Measurements from ENCODE around the gene PHACTR3. TPM values are rescaled to one million over a fixed set of nuclear protein-coding genes. Genes with fewer than 3 reads are reported as not detected.

Gene PHACTR3
- total and polyA plus RNA-seq, 2 donors (not counting 1 experiment from before 2014, with no cell fraction given): not detected

DNA sequence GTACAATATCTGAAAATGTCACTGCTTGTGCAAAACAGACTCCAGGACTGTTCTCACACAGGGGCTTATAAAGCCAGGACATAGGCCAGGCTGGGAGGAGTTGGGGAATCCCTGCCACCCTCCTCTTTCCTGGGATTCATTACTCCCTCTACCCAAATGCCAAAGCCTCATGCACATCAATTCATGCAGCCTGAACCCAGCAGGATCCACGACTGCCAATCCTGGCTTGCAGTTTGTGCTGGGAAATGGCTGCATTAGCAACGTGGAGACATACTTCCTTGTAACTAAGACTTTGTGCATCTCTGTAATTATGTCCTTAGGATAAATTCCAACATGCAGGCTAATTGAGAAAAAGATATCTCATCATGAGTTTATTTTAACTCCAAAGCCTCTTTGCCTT lies 185.3 kb downstream of the PHACTR3 start:
- H3K27ac ChIP-seq (ENCODE audit: insufficient read depth, low read length): no peak overlapping the region
- no peaks in the 10 kb centered on the region for H4K20me1 ChIP-seq (ENCODE audit: control insufficient read depth, extremely low read depth, insufficient read depth, low read length)
- TF ChIP-seq EZH2 (IDR thresholded peaks at IDR 0.05; ENCODE audit: low read length, missing control alignments): no peak
- TF ChIP-seq, protein P1, sequence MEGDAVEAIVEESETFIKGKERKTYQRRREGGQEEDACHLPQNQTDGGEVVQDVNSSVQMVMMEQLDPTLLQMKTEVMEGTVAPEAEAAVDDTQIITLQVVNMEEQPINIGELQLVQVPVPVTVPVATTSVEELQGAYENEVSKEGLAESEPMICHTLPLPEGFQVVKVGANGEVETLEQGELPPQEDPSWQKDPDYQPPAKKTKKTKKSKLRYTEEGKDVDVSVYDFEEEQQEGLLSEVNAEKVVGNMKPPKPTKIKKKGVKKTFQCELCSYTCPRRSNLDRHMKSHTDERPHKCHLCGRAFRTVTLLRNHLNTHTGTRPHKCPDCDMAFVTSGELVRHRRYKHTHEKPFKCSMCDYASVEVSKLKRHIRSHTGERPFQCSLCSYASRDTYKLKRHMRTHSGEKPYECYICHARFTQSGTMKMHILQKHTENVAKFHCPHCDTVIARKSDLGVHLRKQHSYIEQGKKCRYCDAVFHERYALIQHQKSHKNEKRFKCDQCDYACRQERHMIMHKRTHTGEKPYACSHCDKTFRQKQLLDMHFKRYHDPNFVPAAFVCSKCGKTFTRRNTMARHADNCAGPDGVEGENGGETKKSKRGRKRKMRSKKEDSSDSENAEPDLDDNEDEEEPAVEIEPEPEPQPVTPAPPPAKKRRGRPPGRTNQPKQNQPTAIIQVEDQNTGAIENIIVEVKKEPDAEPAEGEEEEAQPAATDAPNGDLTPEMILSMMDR (conservative IDR thresholded peaks at IDR 0.05 in 1 of 2, IDR thresholded peaks at IDR 0.05 in 1 of 2; ENCODE audit: low read depth in 1 of 2, low read length in 2 of 2): no peak
- H3K27me3 ChIP-seq (ENCODE audit: control insufficient read depth, insufficient read depth, low read length): no peaks in the 10 kb centered on the region
- H2AFZ ChIP-seq (ENCODE audit: low read length): no peak overlapping the region
- no peak overlapping the region for H3K9ac ChIP-seq (ENCODE audit: insufficient read depth, low read length)
- H3K4me1 ChIP-seq (ENCODE audit: control insufficient read depth, extremely low read depth, insufficient read depth, low read length): no peaks in the 10 kb centered on the region
- H3K79me2 ChIP-seq (ENCODE audit: control insufficient read depth, insufficient read depth, low read length): no peaks in the 10 kb centered on the region
- no peaks in the 10 kb centered on the region for H3K9me3 ChIP-seq (ENCODE audit: control insufficient read depth, insufficient read depth, low read depth, low read length)
- no peak overlapping the region for H3K4me2 ChIP-seq (ENCODE audit: extremely low read depth, insufficient read depth, low read length)
- H3K4me3 ChIP-seq (replicated peaks in 1 of 4; ENCODE audit: control extremely low read depth in 1 of 4, insufficient read depth in 1 of 4, low read depth in 3 of 4, low read length in 4 of 4): no peak overlapping the region
- no peaks in the 10 kb centered on the region for H3K36me3 ChIP-seq (ENCODE audit: control insufficient read depth, insufficient read depth, low read length)
- DNase-seq (ENCODE audit: low read depth in 2 of 2): no peak

DNA sequence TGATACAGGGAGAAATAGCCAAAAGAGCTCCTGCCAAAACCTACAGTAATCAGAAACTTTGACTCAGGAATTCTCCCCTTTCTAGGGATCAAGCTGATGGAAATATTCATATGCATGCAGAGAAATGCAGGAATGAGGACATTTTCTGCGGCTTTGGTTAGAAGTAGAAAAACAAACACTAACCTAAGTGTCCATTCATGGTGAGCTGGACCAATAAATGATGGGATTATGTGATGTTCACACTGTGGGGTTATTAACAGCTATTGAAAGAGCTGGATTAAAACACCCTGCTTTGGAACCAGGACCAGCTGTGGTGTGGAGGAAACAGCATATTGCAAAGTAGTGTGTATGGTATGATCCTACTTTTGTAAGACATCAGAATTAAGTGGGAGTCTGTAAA lies 186.0 kb downstream of the PHACTR3 start:
- Histone ChIP-seq H2AFZ (ENCODE audit: low read length) (no peak overlapping the region), H3K9ac (ENCODE audit: insufficient read depth, low read length) (no peak overlapping the region)

DNA sequence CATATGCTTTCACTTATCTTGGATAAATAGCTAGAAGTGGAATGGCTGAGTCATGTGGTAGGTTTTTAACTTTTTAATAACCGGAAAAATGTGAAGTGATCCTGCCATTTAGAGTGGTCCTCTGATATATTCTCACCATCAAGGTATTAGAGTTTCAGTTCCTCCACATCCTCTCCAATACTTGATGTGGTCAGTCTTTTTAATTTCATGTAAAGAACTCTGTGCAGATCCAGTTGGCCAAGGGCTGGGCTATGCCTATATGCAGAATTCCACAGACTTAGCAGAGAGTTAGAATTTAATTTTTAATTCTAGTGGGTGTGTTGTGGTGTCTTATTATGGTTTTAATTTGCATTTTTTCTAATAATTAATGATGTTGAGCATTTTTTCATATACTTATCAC lies 188.0 kb downstream of the PHACTR3 start:
- DNase-seq (ENCODE audit: low read depth in 2 of 2): no peak

More for the DNA sequence above, 186.0 kb downstream of the PHACTR3 start:
- no peak for TF ChIP-seq EZH2 (IDR thresholded peaks at IDR 0.05; ENCODE audit: low read length, missing control alignments)
- TF ChIP-seq, protein P1 (conservative IDR thresholded peaks at IDR 0.05 in 1 of 2, IDR thresholded peaks at IDR 0.05 in 1 of 2; ENCODE audit: low read depth in 1 of 2, low read length in 2 of 2): no peak
- no peaks in the 10 kb centered on the region for H3K36me3 ChIP-seq (ENCODE audit: control insufficient read depth, insufficient read depth, low read length)
- DNase-seq (ENCODE audit: low read depth in 2 of 2): peak in 1 of 2 donors; percentile 5
- no peak overlapping the region for H3K4me2 ChIP-seq (ENCODE audit: extremely low read depth, insufficient read depth, low read length)
- no peaks in the 10 kb centered on the region for H3K79me2 ChIP-seq (ENCODE audit: control insufficient read depth, insufficient read depth, low read length)
- H4K20me1 ChIP-seq (ENCODE audit: control insufficient read depth, extremely low read depth, insufficient read depth, low read length): no peaks in the 10 kb centered on the region
- H3K27ac ChIP-seq (ENCODE audit: insufficient read depth, low read length): no peak overlapping the region
- H3K4me1 ChIP-seq (ENCODE audit: control insufficient read depth, extremely low read depth, insufficient read depth, low read length): no peaks in the 10 kb centered on the region
- H3K27me3 ChIP-seq (ENCODE audit: control insufficient read depth, insufficient read depth, low read length): no peaks in the 10 kb centered on the region
- H3K9me3 ChIP-seq (ENCODE audit: control insufficient read depth, insufficient read depth, low read depth, low read length): no peaks in the 10 kb centered on the region
- no peak overlapping the region for H3K4me3 ChIP-seq (replicated peaks in 1 of 4; ENCODE audit: control extremely low read depth in 1 of 4, insufficient read depth in 1 of 4, low read depth in 3 of 4, low read length in 4 of 4)

More for the DNA sequence above, 188.0 kb downstream of the PHACTR3 start:
- no peak for TF ChIP-seq EZH2 (IDR thresholded peaks at IDR 0.05; ENCODE audit: low read length, missing control alignments)
- TF ChIP-seq, protein P1 (conservative IDR thresholded peaks at IDR 0.05 in 1 of 2, IDR thresholded peaks at IDR 0.05 in 1 of 2; ENCODE audit: low read depth in 1 of 2, low read length in 2 of 2): no peak
- H3K9ac ChIP-seq (ENCODE audit: insufficient read depth, low read length): no peak overlapping the region
- no peak overlapping the region for H3K4me2 ChIP-seq (ENCODE audit: extremely low read depth, insufficient read depth, low read length)
- H3K36me3 ChIP-seq (ENCODE audit: control insufficient read depth, insufficient read depth, low read length): no peaks in the 10 kb centered on the region
- H3K9me3 ChIP-seq (ENCODE audit: control insufficient read depth, insufficient read depth, low read depth, low read length): no peaks in the 10 kb centered on the region
- no peaks in the 10 kb centered on the region for H4K20me1 ChIP-seq (ENCODE audit: control insufficient read depth, extremely low read depth, insufficient read depth, low read length)
- no peak overlapping the region for H3K4me3 ChIP-seq (replicated peaks in 1 of 4; ENCODE audit: control extremely low read depth in 1 of 4, insufficient read depth in 1 of 4, low read depth in 3 of 4, low read length in 4 of 4)
- no peaks in the 10 kb centered on the region for H3K27me3 ChIP-seq (ENCODE audit: control insufficient read depth, insufficient read depth, low read length)
- no peak overlapping the region for H3K27ac ChIP-seq (ENCODE audit: insufficient read depth, low read length)
- no peaks in the 10 kb centered on the region for H3K79me2 ChIP-seq (ENCODE audit: control insufficient read depth, insufficient read depth, low read length)
- no peak overlapping the region for H2AFZ ChIP-seq (ENCODE audit: low read length)
- no peaks in the 10 kb centered on the region for H3K4me1 ChIP-seq (ENCODE audit: control insufficient read depth, extremely low read depth, insufficient read depth, low read length)
